GM10266 (cell line): ENCODE data around the gene CELSR1.

ENCODE experiments used
- DNase-seq: peaks from one replicate; pipeline ENCODE4 v3.0.0; 2012; ENCODE audit errors: extremely low spot score
- CTCF ChIP-seq: IDR thresholded peaks from 2 replicates; pipeline ENCODE4 v1.5.1; 2012; ENCODE audit warnings: mild to moderate bottlenecking, low read depth; ENCODE audit not compliant: control insufficient read depth, insufficient read depth; ENCODE audit errors: missing control alignments

Gene CELSR1

GRCh38 chr22:46374663-46375474 is 162.6 kb downstream of the CELSR1 start:
- TF ChIP-seq CTCF, result no peak
- DNase-seq, result no peak

- no peak for DNase-seq
- no peak for TF ChIP-seq CTCF
Observed at GRCh38 chr22:46373921-46374662, 163.3 kb downstream of the CELSR1 start.

GRCh38 chr22:46373159-46373558 is 164.3 kb downstream of the CELSR1 start:
- no peak for TF ChIP-seq CTCF
- no peak for DNase-seq

- DNase-seq, result no peak
- TF ChIP-seq CTCF, result no peak
Observed at GRCh38 chr22:46372686-46373085, 164.7 kb downstream of the CELSR1 start.

- no peak for DNase-seq
Observed at GRCh38 chr22:46371623-46372226, 165.7 kb downstream of the CELSR1 start.

GRCh38 chr22:46370584-46371291 is 166.7 kb downstream of the CELSR1 start:
- TF ChIP-seq CTCF, result no peak
- no peak for DNase-seq

More at GRCh38 chr22:46371623-46372226, 165.7 kb downstream of the CELSR1 start:
- no peak for TF ChIP-seq CTCF
